ENCODE measurements around the gene BABAM2.

BABAM2 gene

DNA sequence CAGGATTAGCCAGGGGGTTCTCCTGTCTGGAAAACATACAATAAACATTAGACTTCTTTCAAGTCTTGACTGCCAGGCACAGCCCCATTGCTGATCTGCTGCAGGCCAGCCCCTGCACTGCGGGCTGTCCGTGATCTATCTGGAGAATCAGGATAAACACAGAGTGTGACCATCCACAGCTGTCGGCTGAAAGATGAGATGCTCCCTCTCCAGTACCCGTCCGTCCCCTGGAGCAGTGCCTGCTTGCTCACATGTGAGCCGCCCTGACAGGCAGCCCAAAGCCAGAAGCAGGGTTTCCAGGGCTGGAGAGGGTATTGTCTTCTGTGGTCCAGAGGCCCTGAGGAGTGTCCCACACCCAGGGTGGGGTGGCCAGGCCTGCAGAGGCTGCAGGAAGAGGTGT lies 456.1 kb downstream of the BABAM2 start:
- DNase-seq (ENCODE audit: low spot score), result no peak

DNA sequence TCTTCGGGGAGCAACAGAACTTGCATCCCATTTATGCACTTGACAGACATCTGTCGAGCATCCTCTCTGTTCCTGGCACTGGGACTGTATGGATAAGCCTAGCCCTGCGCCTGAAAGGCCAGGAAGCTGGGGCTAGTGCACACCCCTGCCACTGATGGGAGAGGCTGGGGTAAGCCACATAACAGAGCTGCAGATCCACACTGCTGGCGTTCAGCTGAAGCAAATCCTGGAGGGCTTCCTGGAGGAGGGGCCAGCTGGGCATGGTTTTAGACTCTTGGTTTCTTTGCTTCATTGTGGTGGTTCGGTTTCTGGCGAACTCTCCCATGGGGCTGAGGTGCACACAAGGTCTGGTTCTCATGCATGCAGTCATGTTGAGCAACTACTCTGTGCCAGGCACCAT lies 456.7 kb downstream of the BABAM2 start:
- no peak for DNase-seq (ENCODE audit: low spot score)

DNA sequence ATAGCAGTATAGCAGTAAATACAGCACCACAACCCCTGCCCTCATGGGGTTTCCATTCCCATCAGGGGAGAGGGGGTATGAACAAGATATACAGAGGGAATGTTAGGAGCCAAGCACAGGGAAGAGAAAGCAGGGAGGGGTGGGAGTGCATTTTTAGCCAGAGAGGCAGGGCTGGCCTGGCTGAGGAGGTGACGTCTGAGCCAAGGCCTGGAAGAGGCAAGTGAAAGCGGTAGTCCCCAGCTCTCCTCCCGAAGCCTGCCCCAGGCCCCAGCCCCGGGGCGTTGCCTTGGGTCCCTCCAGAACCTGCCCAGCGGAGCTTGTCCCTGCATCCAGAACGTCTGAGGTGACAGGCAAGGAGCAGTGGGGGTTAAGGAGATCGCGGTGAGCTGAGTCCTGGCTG lies 457.1 kb downstream of the BABAM2 start:
- DNase-seq (ENCODE audit: low spot score), result no peak

DNA sequence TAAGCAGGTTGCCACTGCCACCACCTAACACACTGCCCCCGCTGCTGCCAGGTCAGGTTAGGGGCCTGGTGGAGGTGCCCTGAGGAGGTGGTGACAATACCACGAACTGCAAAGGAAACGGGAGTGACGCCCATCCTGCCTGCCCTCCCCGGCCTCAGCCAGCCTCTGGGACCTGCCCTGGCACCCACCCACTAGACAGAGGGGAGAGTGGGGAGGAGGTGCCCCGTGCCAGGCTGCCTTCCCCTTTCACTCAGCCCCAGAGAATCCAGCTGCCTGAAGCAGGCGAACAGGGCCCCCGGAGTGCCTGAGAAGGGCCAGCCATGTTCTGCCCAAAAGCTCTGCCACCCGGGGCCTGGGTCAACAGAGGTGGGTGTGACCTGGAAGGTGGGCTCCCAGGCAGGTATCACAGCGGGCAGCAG lies 457.6 kb downstream of the BABAM2 start:
- DNase-seq (ENCODE audit: low spot score), result no peak

DNA sequence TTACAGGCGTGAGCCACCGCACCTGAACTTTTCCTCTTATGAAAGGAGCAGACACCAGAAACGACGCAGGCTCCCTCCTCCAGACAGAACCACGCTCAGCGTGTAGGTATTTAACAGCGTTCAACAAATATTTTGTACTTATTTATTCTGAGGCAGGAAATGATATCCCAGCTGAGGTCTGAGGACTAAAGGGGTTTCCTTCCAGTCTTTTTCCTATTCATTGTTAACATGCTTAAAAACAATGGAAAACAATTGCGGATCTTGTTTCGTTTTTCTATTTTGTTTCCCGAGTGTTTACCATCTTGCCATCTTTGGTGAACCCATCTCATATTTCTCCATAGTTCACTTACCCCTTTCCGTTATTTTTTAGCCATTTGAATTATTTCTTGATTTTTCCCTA lies 458.4 kb downstream of the BABAM2 start:
- no peak for DNase-seq (ENCODE audit: low spot score)

DNA sequence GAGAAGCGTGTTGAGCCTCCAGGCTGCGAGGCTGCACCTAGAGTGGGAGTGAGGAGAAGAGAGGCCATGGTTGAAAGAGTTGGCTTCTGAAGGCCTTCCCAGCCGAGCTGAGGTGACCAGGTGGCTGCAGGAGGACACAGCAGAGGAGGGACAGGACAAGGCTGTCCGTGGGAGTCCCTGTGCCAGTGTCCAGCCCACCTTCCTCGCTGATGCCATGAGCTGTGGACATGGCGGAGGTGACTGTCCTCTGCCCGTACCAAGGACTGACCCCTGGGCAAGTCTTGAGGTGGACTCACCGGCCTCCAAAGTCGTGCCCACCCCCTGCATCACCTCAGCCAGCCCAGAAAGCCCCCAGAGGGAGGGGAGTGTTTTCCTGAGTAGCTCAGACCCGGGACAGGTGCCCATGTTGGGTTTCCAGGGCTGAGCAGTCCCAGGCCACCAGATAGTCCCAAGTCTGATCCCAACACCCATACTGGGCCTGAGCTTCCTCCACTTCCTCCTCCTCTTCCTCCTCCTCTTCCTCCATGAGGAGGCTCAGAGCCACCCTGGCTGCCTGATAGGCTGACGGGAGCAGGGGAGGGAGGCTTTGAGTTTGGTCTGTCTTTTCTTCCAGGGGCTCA lies 459.1 kb downstream of the BABAM2 start:
- DNase-seq (ENCODE audit: low spot score), result no peak

DNA sequence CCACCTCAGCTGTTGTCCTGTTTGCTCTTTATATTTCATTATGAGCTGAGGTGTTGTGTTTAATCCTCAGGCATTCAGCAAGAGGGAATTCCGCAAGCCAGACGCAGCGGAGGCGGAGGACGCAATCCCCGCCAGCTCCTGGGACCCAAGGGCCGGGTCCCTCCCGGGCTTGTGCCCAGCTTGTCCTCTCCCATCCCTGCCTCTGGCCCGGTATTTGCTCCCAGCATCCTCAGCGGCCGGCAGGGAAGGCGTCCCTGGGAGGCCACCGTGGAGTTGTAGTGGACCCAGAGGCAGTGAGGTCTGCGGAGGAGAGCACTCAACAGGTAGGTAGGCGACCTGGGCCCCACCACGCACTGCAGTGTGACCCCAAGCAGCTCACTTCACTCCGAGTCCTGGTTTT lies 459.7 kb downstream of the BABAM2 start:
- DNase-seq (ENCODE audit: low spot score), result no peak

DNA sequence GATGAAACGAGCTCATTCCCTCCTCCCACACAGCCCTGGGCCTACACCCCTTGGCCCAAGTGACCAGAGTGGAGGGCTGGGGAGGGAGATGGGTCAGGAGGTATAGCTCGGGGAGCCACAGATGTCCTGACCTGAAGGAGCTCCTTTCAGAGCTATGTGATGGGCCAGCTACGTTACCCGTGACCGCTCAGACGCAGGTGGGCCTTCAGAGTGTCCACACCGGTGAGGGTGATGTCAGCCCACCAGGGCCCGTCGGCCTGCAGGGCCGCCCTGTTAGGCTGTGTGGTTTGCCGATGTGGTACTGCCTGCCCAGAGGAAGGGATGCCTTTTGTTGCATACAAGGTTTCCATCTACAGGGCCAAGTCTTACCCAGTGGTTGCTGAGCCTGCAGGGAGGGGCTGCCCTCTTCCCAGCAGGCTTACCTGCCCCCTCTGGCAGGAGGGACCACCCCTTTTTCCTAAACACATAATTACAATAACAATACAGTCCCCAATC lies 460.3 kb downstream of the BABAM2 start:
- DNase-seq (ENCODE audit: low spot score), result no peak

DNA sequence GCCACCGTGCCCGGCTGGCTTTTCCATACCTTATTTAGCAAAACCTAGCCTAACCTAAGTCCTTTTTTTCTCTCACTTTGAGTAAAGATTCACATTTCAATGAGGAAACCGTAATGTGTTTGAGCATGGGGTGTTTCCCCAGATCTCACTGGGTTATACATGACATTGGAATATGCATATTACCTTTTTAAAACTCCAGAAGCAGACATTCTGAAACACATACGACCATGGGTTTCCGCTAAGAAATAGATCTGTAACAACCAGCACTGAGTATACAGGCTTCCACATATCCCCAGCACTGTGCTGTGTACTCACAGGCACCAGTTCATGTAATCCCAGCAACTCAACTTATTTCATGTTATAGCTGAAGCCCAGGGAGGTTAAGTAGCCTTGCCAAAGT lies 461.1 kb downstream of the BABAM2 start:
- no peak for DNase-seq (ENCODE audit: low spot score)

DNA sequence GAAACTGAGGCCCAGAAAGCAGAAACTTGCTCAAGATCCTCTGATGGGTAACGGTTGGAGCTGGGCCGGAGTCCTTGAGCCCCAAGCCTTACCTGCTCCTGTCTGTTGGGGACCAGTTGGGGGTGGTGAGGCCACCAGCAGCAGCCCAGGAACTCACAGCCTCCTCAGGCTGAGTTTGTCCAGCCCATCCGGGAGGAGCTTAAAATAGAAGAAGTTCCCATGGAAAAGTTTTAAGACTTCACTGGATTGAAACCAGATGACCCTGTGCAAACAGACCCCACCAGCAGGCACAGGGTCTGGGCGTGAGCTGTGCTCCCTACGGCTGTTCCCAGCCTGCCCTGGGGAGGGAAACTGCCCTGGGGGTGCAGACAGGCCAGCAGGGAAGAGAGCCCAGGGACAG lies 461.6 kb downstream of the BABAM2 start:
- DNase-seq (ENCODE audit: low spot score), result peak; percentile 50

DNA sequence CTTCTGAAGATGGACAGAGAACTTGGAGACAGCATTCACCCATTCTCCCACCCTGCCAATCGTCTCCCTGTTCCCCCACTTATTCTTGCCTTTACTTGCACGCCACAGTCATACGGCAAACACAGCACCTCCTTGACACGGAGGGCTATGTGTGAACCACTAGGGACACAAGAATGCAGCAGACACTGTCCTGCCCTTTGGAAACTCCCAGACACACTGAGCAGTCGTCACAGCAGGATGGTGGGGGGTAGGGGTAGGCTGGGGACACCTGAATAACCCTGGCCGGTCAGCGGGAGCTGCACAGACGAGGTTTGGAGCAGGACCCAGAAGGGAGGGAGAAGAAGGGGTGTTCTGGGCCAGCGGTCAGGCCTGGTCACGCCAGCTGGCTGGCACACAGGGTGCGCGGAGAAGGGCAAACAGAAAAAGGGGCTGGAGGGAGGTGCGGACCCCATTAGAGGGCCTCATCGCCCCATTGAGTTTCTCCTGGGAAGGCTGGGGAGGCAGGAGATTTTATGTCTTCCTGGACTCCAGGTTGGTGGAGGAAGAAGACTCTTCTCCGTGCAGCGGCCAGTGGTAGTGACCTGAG lies 462.2 kb downstream of the BABAM2 start:
- DNase-seq (ENCODE audit: low spot score), result no peak

DNA sequence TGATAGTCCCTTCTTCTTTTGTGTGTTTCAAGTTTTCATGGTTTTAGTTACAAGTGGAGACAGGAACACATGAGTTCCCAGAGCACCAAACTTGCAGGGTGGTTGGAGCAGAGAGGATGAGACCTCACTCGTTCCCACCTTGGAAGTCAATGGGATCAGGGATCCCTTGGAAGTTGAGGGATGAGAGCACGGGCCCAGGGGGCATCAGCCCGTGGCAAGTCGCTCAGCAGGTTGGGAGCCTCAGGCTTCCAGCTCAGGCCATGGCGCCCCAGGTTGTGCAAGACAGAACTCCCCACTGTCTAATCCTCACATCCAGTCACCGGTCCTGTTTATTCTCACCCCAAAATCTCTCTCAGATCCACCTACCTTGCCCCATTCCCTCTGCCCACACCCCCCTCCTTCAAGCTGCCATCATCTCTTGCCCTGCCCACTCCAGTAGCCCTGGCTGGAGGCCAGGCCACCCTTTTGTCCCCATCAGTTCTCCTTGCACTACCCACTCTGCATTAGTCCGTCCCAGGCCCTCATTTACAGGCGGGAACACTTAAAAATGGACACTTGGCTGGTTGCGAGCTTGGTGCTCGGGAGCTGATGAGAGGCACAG lies 464.5 kb downstream of the BABAM2 start:
- no peak for DNase-seq (ENCODE audit: low spot score)

DNA sequence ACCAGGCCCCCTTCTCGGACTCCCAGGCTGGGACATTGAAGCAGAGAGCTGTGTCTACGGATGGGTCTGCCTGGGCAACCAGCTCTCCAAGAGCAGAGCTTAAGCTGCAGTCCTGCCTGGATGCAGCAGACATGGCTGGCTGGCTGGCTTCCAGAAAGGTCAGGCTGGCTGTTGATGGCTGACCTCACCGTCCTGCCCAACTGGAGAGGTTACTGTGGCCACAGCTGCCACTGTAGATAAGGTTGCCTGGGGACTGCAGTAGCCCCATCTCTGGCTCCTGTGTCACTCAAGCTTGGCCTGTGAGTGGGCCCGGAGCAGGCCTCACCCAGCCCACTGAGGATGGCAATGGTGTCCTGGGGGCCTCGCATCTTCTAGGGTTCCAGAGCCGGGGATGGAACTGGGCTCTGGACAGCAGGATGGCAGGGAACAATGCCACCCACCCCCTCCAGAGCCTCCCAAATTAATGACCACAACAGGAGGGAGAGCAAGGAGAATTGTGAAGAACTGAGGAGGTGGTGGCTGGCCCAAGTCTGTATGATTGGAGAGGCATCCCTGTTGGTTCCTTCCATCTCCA lies 465.1 kb downstream of the BABAM2 start:
- DNase-seq (ENCODE audit: low spot score), result peak; percentile 51

DNA sequence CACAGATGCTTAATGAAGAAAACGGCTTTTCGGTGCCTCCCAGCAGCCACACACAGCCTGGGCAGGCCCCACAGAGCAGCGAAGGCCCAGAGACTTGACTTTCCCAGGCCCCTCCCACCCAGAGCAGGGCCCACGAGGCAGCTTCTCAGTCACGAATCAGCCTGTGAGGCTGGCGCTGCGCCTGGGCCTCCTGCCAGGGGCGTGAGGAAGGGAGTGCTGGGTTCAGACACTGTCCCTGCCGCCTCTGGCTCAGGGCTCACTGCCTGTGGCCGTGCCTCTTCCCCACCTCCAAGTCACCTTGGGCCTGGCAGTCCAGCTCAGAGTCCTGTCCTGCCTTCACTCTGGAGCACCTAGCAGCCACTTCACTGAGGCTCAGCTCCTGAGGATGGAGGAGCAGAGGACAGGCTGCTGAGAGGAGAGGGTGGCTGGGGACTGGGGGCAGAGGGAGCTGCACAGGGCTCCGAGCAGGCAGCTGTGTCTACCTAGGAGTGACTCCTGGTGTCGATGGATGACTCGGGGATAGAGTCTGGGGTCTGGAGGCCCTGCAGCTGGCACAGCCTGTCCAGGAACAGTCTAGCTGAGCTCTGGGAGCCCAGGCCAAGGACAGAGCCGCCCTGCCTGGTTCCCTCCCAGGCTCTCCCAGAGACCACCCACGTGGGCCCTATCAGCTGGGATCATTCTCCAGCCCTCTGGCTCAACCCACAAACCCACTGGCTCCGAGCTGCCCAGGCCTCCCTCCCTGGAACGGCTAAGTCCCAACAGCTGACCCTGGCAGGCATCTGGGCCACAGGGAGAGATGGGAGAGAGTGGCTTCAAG lies 465.8 kb downstream of the BABAM2 start:
- DNase-seq (ENCODE audit: low spot score), result peak; percentile 97

DNA sequence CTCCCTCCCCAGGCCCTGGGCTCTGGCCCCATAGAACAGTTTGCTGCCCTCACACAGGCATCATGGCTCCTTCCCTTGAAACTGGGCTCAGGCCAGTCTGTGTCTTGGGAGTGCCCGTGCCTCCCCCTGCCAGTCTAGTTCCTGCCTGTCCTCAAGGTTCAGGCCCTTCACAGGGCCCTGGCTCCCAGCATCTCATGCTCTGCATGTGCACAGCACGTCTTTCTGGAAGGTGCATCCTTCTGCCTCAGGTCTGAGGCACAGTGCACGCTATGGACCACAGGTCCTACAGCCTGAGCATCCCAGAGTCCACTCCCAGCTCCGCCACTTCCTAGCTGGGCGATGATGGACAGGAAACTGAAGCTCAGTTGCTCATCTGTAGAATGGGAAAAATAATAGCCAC lies 466.5 kb downstream of the BABAM2 start:
- no peak for DNase-seq (ENCODE audit: low spot score)

DNA sequence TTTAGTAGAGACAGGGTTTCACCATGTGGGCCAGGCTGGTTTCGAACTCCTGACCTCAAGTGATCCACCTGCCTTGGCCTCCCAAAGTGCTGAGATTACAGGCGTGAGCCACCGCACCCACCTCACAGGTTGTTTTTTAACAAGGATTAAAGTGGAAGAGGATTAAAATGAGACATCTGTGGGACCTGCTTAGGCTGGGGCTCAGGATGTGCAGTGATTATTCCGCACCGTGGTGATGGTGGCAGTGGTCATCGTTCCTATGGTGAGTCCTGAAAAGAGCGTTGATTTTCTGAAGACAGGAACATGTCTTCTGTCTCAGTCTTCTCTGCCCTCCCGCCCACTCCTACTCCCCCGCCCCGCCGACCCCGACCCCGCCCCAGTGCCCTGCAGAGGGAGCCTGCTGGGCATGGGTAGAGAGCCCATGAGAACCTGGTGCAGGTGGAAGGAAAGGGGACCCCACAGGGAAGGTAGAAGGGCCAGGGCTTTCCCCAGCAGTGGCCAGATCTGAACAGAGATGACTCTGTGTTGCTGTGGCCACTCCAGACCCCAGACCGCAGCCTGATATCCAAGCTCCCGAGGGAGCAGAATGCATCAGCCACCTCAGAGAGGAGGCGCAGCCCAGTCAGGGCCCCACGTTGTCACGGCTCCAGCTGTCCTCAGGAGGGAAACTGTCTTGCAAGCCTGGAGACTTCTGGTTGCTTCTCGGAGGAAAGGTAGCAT lies 467.6 kb downstream of the BABAM2 start:
- DNase-seq (ENCODE audit: low spot score), result peak; percentile 38

DNA sequence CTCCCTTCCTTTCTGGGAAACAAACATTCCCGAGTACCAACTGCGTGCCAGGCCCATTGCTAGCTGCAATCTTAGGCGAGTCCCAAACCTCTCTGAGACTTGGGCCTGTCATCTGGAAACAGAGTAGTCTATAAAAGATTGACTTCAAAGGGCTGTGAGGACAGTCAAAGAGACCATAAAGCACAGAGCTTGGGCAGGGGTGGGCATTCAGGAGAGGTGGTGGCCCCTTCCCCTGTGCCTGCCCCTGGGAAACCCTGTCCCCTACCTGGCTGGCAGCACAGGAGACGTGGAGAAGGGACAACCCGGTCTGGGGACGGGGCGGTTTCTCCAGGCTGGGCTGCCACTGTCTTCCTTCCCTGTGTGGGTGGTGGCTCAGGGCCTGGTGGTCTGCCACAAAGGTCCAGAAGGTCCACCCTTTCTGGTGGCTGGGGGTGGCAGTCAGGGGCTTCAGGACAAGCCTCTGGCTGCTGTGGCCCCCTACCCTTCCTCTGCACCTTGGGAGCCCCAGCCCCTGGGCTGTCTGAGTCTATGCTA lies 468.2 kb downstream of the BABAM2 start:
- DNase-seq (ENCODE audit: low spot score), result no peak

DNA sequence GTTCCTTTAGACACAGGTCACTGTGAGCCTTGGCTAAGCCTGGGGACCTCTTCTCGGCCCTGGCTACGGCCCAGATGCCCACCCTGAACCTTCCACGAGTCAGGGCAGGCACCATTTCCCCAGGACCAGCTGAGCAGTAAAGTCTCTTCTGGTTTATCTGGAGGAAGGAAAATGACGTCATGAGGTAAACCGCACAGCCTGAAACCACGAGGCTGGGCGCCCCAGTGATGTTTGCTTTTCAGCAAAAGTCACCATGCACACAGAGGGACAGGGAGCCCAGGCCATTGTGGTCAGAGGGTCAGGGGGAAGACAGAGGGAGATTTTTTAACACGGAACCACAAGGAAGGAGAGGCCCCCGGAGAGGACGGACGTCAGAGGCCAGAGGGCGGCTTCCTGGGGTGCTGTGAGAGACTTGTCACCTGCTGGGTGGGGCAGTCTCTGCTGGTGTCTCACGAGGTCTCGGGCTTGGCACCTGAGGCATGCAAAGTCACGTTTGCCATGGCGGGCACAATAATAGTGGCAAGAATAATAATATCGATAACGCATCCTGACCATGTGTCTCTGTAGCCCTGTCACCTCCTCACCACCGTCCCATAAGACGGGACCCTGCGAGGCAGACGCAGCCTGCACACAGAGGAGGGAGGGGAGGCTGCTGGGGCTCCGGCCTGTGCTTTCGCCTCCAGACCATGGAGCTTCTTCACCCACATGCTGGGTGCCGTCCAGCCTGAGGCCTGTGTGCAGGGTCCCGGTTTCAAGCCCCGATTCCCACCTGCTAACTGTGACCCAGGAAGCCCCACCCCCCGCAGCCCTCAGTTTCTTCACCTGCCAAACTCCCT lies 468.9 kb downstream of the BABAM2 start:
- peak; percentile 38 for DNase-seq (ENCODE audit: low spot score)

DNA sequence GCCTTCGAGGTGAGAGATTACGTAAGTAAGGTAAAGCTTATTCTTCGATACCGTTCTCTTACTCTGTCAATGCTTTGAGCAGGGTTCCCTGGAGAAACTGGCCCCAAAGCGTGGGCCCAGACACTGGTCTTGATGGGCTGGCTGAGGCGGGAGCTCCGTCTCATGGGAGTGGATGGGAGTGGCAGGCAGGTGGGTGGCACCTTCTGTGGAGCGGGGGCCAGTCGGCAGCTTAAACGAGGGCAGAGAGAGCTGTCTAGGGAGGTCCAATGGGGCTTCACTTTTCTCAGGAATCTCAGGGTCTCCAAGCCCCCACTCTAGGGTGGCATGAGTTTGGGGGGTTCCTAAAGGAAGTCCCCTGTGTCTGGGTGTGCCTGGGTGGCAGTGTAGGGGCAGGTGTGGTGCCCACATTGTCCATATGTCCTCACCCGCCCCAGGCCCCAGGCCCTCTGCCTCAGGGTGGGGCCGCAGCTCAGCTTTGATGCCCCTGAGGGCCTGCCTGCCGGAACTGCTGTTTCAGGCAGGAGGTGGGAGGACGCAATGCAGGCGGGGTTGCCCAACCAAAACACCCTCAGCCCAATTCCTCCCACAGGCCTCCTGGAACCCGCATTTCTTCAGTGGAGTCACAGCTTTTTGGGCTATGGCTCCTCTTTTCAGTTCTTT lies 469.7 kb downstream of the BABAM2 start:
- no peak for DNase-seq (ENCODE audit: low spot score)

DNA sequence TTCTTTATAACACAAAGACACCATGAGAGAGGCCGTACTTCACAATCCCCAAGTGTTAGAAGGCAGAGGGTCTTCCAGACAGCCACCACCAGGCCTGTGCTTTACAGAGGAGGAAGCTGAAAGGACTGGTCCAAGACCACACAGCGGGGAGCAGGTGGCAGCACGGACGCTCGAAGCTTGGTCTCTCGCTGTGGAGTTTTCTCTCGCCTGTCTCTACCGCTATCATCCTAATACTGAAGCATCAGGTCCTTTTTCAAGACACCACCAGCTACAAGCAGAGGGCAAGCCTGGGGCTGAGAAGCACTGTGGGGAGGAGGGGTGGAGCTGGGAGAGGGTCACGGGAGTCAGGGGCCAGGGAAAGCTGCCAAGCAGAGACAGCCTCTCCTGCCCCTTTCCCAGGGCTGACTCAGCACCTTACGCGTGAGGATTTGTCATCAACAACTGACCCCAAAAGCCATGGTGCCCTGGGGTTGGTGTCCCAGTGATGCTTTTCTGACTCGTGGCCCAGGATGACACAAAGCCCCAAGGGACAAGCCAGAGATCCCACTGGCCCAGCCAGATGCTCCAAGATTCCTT lies 470.3 kb downstream of the BABAM2 start:
- peak; percentile 84 for DNase-seq (ENCODE audit: low spot score)
